ENCODE results near the gene LBH. TPM values are rescaled to one million over a fixed set of nuclear protein-coding genes. Genes with fewer than 3 reads are reported as not detected.
"Not testable (repeated sequence)": the region's sequence is repeated elsewhere in the genome, so short reads cannot be mapped to it uniquely, and the experiment has no call there.

The LBH gene
- polyA plus RNA-seq, 1 of the 3 experiments (the other 2 are of a cell fraction), result 22.8 TPM

DNA sequence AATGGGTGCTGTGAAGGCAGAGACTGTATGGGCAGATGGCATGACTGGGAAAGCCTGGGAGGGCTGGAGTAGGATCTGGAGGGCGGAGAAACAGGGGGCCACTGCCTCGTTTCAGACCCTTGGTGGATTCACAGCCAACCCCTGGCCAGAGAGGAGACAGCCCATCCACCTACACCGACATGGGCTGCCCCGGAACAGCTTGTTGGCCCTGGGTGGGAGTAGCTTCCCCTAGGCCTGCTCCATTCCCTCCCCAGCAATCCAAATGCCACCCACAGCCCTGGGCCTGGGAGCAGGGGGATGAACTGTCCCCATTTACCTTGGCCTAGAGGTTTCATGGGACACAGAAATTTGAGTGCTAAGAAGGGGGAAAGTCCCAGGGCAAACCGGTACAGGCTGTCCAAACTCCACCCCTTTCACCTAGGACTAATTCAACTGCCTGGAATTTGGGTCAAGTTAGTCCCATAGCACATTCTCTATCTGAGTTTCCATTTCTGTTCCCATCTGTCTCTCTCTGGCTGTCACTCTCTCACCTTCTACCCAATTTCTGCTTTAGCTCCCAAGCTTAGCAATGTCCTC, 37.0 kb downstream of the LBH start:
- no peaks in the 10 kb centered on the region for H3K79me2 ChIP-seq (ENCODE audit: insufficient read depth)
- no peak overlapping the region for H3K4me3 ChIP-seq (ENCODE audit: low read depth in 2 of 2, low read length in 1 of 2)
- WGBS (ENCODE audit: low lambda C conversion rate), result 61% methylated on average over 5 of the region's 5 CpGs
- H3K9ac ChIP-seq, result no peak overlapping the region
- no peaks in the 10 kb centered on the region for H3K9me3 ChIP-seq
- H3K9me2 ChIP-seq, result no peaks in the 10 kb centered on the region
- H3F3A ChIP-seq (replicated peaks; ENCODE audit: insufficient read depth), result peaks cover 8% of the 10 kb centered on the region
- no peaks in the 10 kb centered on the region for H3K27me3 ChIP-seq (ENCODE audit: insufficient read depth)
- H3K4me1 ChIP-seq (ENCODE audit: control insufficient read depth in 1 of 2, insufficient read depth in 2 of 2, low read depth in 1 of 2, low read length in 1 of 2), result peaks cover 0 to 4% of the 10 kb centered on the region in 2 experiments; a peak in 1 of 4 replicates
- CTCF ChIA-PET, result interaction anchor here (0.9 to 1.6 kb wide), 5 partner anchors 12 to 439 kb away, joined by 3 to 4 read pairs (median 4); no protein-coding TSS in a partner anchor
- DNase-seq, result no peak
- no peak overlapping the region for H3K27ac ChIP-seq (ENCODE audit: low read depth in 2 of 2, low read length in 1 of 2)
- no peak overlapping the region for H3K4me2 ChIP-seq
- TF ChIP-seq YY1 (IDR thresholded peaks at IDR 0.05; ENCODE audit: low read depth), result no peak
- TF ChIP-seq, protein P1, sequence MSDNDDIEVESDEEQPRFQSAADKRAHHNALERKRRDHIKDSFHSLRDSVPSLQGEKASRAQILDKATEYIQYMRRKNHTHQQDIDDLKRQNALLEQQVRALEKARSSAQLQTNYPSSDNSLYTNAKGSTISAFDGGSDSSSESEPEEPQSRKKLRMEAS (IDR thresholded peaks at IDR 0.05; ENCODE audit: low read depth), result no peak
- no peak for TF ChIP-seq FOSL2 (IDR thresholded peaks at IDR 0.05; ENCODE audit: borderline replicate concordance, low read depth)
- no peak for TF ChIP-seq FOXJ3 (CRISPR knock-in tag; IDR thresholded peaks at IDR 0.05)
- TF ChIP-seq, protein P2, sequence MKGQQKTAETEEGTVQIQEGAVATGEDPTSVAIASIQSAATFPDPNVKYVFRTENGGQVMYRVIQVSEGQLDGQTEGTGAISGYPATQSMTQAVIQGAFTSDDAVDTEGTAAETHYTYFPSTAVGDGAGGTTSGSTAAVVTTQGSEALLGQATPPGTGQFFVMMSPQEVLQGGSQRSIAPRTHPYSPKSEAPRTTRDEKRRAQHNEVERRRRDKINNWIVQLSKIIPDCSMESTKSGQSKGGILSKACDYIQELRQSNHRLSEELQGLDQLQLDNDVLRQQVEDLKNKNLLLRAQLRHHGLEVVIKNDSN (IDR thresholded peaks at IDR 0.05; ENCODE audit: borderline replicate concordance, low read depth), result no peak
- no peak for TF ChIP-seq POLR2AphosphoS5 (IDR thresholded peaks at IDR 0.05; ENCODE audit: low read depth, low read length)
- TF ChIP-seq TEAD4 (IDR thresholded peaks at IDR 0.05; ENCODE audit: borderline replicate concordance, insufficient read depth), result no peak
- TF ChIP-seq, protein P3, sequence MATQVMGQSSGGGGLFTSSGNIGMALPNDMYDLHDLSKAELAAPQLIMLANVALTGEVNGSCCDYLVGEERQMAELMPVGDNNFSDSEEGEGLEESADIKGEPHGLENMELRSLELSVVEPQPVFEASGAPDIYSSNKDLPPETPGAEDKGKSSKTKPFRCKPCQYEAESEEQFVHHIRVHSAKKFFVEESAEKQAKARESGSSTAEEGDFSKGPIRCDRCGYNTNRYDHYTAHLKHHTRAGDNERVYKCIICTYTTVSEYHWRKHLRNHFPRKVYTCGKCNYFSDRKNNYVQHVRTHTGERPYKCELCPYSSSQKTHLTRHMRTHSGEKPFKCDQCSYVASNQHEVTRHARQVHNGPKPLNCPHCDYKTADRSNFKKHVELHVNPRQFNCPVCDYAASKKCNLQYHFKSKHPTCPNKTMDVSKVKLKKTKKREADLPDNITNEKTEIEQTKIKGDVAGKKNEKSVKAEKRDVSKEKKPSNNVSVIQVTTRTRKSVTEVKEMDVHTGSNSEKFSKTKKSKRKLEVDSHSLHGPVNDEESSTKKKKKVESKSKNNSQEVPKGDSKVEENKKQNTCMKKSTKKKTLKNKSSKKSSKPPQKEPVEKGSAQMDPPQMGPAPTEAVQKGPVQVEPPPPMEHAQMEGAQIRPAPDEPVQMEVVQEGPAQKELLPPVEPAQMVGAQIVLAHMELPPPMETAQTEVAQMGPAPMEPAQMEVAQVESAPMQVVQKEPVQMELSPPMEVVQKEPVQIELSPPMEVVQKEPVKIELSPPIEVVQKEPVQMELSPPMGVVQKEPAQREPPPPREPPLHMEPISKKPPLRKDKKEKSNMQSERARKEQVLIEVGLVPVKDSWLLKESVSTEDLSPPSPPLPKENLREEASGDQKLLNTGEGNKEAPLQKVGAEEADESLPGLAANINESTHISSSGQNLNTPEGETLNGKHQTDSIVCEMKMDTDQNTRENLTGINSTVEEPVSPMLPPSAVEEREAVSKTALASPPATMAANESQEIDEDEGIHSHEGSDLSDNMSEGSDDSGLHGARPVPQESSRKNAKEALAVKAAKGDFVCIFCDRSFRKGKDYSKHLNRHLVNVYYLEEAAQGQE (IDR thresholded peaks at IDR 0.05; ENCODE audit: low read depth, low read length), result no peak
- TF ChIP-seq, protein P4, sequence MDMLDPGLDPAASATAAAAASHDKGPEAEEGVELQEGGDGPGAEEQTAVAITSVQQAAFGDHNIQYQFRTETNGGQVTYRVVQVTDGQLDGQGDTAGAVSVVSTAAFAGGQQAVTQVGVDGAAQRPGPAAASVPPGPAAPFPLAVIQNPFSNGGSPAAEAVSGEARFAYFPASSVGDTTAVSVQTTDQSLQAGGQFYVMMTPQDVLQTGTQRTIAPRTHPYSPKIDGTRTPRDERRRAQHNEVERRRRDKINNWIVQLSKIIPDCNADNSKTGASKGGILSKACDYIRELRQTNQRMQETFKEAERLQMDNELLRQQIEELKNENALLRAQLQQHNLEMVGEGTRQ (IDR thresholded peaks at IDR 0.05; ENCODE audit: borderline replicate concordance, low read depth, low read length), result no peak
- no peak for TF ChIP-seq RCOR1 (IDR thresholded peaks at IDR 0.05; ENCODE audit: low read length)
- TF ChIP-seq MEF2A (IDR thresholded peaks at IDR 0.05; ENCODE audit: borderline replicate concordance, low read depth), result no peak
- TF ChIP-seq TAF1 (IDR thresholded peaks at IDR 0.05; ENCODE audit: borderline replicate concordance, low read depth, low read length), result no peak
- H2AFZ ChIP-seq (ENCODE audit: low read depth), result no peak overlapping the region
- no peaks in the 10 kb centered on the region for H4K20me1 ChIP-seq (ENCODE audit: insufficient read depth)
- POLR2A ChIA-PET, result no interaction called here
- H3K36me3 ChIP-seq (replicated peaks in 1 of 2; ENCODE audit: control insufficient read depth in 1 of 2, insufficient read depth in 2 of 2, low read length in 1 of 2), result no peaks in the 10 kb centered on the region

DNA sequence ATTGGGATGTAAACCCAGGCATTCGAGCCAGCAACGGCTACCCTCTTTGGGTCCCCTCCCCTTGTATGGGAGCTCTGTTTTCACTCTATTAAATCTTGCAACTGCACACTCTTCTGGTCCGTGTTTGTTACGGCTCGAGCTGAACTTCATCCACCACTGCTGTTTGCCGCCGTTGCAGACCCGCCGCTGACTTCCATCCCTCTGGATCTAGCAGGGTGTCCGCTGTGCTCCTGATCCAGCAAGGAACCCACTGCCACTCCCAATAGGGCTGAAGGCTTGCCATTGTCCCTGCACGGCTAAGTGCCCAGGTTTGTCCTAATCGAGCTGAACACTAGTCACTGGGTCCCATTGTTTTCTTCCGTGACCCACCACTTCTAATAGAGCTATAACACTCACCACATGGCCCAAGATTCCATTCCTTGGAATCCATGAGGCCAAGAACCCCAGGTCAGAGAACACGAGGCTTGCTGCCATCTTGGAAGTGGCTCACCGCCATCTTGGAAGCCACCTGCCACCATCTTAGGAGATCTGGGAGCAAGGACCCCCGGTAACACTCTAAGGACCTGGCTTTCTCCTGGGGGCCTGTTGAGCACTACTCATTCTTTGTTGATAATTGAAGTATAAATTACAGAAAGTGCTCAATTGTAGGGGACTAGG, 37.9 kb downstream of the LBH start:
- H3K36me3 ChIP-seq (replicated peaks in 1 of 2; ENCODE audit: control insufficient read depth in 1 of 2, insufficient read depth in 2 of 2, low read length in 1 of 2); POLR2A ChIA-PET; H3K79me2 ChIP-seq (ENCODE audit: insufficient read depth); H3K9ac ChIP-seq; H3K4me3 ChIP-seq (ENCODE audit: low read depth in 2 of 2, low read length in 1 of 2); H3K4me1 ChIP-seq (ENCODE audit: control insufficient read depth in 1 of 2, insufficient read depth in 2 of 2, low read depth in 1 of 2, low read length in 1 of 2); H3K9me2 ChIP-seq; H3F3A ChIP-seq (replicated peaks; ENCODE audit: insufficient read depth); H3K27ac ChIP-seq (ENCODE audit: low read depth in 2 of 2, low read length in 1 of 2); H3K9me3 ChIP-seq; H3K4me2 ChIP-seq; H4K20me1 ChIP-seq (ENCODE audit: insufficient read depth); DNase-seq; H2AFZ ChIP-seq (ENCODE audit: low read depth); H3K27me3 ChIP-seq (ENCODE audit: insufficient read depth): not testable (repeated sequence)
- 78% methylated on average over 16 of the region's 16 CpGs for WGBS (ENCODE audit: low lambda C conversion rate)
- CTCF ChIA-PET, result interaction anchor here (1.1 to 1.4 kb wide), 2 partner anchors 30 to 438 kb away, joined by 4 read pairs; no protein-coding TSS in a partner anchor

Measured in SK-N-SH (cell line).